ENCODE results near the gene JAGN1.

Gene JAGN1

DNA sequence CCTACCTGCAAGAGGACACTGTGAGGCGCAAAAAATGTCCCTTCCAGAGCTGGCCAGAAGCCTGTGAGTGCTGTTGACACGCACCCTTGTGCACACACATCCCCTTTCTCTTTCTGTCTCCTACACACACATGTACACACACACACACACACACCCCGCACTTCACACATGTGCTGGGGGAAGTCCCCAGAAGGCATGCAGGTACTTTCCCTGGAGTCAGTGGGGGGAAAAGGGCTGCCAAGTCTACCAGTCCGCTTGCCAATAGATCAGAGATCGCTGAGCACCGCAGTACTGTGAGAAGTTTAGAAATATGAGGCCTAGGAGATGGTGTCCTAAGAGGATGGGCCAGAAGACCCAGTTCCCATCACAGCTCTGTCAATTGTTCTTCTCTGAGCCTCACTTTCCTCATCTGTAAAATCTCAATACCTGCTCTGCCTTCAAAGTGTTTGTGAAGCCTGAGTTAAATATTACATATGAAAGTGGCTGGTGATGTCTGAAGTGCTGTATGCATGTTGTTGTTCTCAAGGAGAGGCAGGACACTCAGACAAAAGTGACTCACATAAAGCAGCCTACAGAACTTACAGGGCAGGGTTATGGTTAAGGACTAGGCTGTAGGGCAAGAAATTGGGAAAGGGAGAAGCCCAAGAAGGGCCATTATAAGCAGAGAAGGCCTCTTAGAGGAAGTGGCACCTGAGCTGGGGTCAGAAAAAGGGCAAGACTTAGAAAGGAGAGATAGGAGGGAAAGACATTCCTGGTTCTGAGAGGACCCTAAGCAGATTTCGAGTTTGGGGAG lies 19.0 kb downstream of the JAGN1 start:
- WGBS (ENCODE audit: insufficient coverage, insufficient read length): no CpG with 5 or more reads among the region's 7 CpGs
- Histone ChIP-seq H3K9me3 (ENCODE audit: control insufficient read depth, insufficient read depth, low read length) (no peaks in the 10 kb centered on the region), H3K27ac (ENCODE audit: low read length) (no peak overlapping the region), H3K27me3 (ENCODE audit: control insufficient read depth, insufficient read depth, low read length) (no peaks in the 10 kb centered on the region), H3K4me1 (ENCODE audit: control insufficient read depth, insufficient read depth, low read length) (no peaks in the 10 kb centered on the region), H3K4me3 (ENCODE audit: low read length) (no peak overlapping the region), H3K36me3 (ENCODE audit: control insufficient read depth, insufficient read depth, low read length) (no peaks in the 10 kb centered on the region)
- no peak for DNase-seq (ENCODE audit: low read depth, low spot score)

DNA sequence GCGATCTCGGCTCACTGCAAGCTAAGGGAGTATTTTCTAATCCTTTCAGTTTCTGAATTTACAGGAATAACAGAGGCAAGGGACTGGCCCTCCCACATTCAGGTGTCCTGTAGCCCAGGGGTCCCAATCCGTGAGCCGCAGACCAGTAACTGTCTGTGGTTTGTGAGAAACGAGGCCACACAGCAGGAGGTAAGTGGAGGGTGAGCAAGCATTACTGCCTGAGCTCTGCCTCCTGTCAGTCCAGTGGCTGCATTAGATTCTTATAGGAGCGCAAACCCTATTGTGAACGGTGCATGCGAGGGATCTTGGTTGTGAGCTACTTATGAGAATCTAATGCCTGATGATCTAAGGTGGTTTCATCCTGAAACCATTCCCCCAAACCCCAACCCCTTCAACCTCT lies 21.5 kb downstream of the JAGN1 start:
- Histone ChIP-seq H3K4me1 (ENCODE audit: control insufficient read depth, insufficient read depth, low read length) (peaks cover 7% of the 10 kb centered on the region; the same call in 1 of the 2 replicates), H3K4me3 (ENCODE audit: low read length) (no peak overlapping the region), H3K9me3 (ENCODE audit: control insufficient read depth, insufficient read depth, low read length) (no peaks in the 10 kb centered on the region), H3K27ac (ENCODE audit: low read length) (no peak overlapping the region), H3K27me3 (ENCODE audit: control insufficient read depth, insufficient read depth, low read length) (no peaks in the 10 kb centered on the region), H3K36me3 (ENCODE audit: control insufficient read depth, insufficient read depth, low read length) (no peaks in the 10 kb centered on the region)
- DNase-seq (ENCODE audit: low read depth, low spot score): no peak
- no CpG with 5 or more reads among the region's 8 CpGs for WGBS (ENCODE audit: insufficient coverage, insufficient read length)

DNA sequence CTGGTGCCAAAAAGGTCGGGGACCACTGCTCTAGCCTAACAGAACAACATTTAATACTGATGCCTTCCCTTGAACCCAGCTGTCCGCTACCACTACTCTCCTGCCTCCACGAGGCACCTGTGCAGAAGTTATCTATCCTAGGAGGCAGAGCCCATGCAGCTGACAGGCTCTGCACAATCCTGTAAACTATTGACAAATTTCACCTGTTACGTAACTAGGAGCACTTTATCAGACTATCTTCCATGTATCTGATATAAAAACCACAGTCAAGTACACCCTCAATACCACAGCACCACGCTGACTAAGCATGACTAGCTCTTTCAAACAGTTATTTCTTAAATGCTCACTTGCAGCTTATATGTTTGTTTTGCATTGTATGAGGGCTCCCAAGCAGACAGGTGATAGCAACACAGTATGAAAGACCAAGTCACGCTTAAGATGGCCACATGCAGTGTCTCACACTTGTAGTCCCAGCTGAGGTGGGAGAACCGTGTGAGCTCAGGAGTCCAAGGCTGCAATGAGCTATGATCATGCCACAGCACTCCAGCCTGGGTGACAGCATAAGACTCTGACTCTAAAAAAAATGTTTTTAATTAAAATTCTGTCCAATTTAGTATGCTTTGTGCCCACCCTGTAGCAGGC lies 22.0 kb downstream of the JAGN1 start:
- Histone ChIP-seq H3K4me1 (ENCODE audit: control insufficient read depth, insufficient read depth, low read length) (peaks cover 7% of the 10 kb centered on the region; the same call in 1 of the 2 replicates), H3K4me3 (ENCODE audit: low read length) (no peak overlapping the region), H3K27ac (ENCODE audit: low read length) (no peak overlapping the region), H3K36me3 (ENCODE audit: control insufficient read depth, insufficient read depth, low read length) (no peaks in the 10 kb centered on the region), H3K27me3 (ENCODE audit: control insufficient read depth, insufficient read depth, low read length) (no peaks in the 10 kb centered on the region), H3K9me3 (ENCODE audit: control insufficient read depth, insufficient read depth, low read length) (no peaks in the 10 kb centered on the region)
- no peak for DNase-seq (ENCODE audit: low read depth, low spot score)
- WGBS (ENCODE audit: insufficient coverage, insufficient read length): no CpG with 5 or more reads among the region's 7 CpGs

DNA sequence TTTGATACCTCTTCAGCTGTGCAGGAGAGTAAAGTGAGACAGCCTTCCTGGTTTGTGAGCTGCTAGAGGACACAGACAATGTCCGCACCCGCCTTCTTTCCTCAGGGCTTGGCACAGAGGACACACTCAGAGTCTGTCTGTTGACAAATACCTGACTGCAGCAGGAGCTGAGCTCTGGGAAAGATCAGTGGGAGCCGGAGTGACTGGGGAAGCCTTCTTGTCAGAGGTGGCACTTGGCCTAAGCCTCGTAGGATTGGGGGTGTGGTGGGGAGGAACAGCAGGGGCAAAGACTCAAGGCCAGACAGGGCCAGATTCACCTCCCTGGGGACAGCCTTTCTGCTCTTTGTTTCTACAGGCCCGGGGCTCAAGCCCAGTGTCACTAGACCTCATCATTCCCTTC lies 23.2 kb downstream of the JAGN1 start:
- DNase-seq (ENCODE audit: low read depth, low spot score): no peak
- Histone ChIP-seq H3K27ac (ENCODE audit: low read length) (no peak overlapping the region), H3K4me1 (ENCODE audit: control insufficient read depth, insufficient read depth, low read length) (peaks cover 8% of the 10 kb centered on the region), H3K9me3 (ENCODE audit: control insufficient read depth, insufficient read depth, low read length) (no peaks in the 10 kb centered on the region), H3K27me3 (ENCODE audit: control insufficient read depth, insufficient read depth, low read length) (no peaks in the 10 kb centered on the region), H3K4me3 (ENCODE audit: low read length) (no peak overlapping the region), H3K36me3 (ENCODE audit: control insufficient read depth, insufficient read depth, low read length) (no peaks in the 10 kb centered on the region; the same call in 1 of the 2 replicates)
- WGBS (ENCODE audit: insufficient coverage, insufficient read length): no CpG with 5 or more reads among the region's 5 CpGs

DNA sequence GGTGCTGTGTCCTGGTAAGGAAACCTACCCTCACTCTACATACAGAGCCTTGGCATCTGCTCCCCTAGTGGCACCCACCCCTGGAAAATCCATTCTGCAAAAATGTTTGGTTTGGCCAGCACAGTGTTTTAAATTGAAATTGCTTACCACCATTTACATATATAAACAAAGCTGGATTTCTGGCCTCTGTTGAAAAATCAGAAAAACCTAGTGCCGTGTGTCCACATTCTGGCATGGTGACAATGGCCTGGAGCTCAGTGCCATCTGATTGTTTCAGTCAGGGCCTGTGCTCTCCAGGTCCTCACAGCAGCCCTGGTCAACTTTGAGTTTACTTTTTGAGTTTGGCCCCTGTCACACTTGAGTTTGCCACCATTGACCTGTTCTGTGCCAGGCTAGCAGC lies 23.6 kb downstream of the JAGN1 start:
- Histone ChIP-seq H3K27ac (ENCODE audit: low read length) (no peak overlapping the region), H3K36me3 (ENCODE audit: control insufficient read depth, insufficient read depth, low read length) (no peaks in the 10 kb centered on the region; the same call in 1 of the 2 replicates), H3K9me3 (ENCODE audit: control insufficient read depth, insufficient read depth, low read length) (no peaks in the 10 kb centered on the region), H3K27me3 (ENCODE audit: control insufficient read depth, insufficient read depth, low read length) (no peaks in the 10 kb centered on the region), H3K4me3 (ENCODE audit: low read length) (no peak overlapping the region), H3K4me1 (ENCODE audit: control insufficient read depth, insufficient read depth, low read length) (peaks cover 8% of the 10 kb centered on the region)
- DNase-seq (ENCODE audit: low read depth, low spot score): no peak
- no CpG with 5 or more reads among the region's 1 CpG for WGBS (ENCODE audit: insufficient coverage, insufficient read length)

DNA sequence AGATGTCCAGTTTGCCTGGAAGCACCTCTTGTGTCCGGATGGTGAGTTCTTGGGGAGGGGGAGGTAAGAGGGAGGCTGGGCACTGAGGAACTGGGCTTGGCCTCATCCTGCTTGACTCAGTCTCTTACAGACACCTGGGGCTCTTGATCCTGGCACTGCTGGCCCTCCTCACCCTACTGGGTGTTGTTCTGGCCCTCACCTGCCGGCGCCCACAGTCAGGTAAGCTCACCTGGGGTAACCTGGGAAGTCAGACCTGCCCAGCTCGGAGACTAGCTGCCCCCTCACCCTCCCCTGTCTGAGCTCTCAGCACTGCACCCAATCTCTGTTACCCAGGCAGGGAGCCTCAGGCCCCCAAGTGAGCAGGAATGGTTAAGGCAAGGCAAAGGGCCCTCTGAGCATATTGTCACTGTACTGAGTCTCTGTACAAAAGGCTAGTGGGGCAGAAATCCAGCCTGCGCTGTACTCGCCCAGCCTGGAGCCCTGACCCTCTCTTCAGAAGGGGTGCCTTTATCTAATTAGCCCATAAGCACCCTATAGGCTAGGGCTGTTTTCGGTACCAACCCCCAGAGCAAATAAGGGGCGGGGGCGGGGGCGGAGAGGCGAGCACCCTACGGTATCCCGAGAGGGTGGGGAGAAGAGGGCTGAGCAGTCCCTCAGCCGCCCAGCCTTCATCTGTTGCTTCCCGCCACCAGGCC lies 24.3 kb downstream of the JAGN1 start:
- peaks cover 8% of the 10 kb centered on the region for H3K4me1 ChIP-seq (ENCODE audit: control insufficient read depth, insufficient read depth, low read length)
- no peaks in the 10 kb centered on the region for H3K27me3 ChIP-seq (ENCODE audit: control insufficient read depth, insufficient read depth, low read length)
- H3K36me3 ChIP-seq (ENCODE audit: control insufficient read depth, insufficient read depth, low read length): no peaks in the 10 kb centered on the region; the same call in 1 of the 2 replicates
- no peak overlapping the region for H3K27ac ChIP-seq (ENCODE audit: low read length)
- peak overlapping the region; percentile 75; the same call in 1 of the 2 replicates for H3K4me3 ChIP-seq (ENCODE audit: low read length)
- H3K9me3 ChIP-seq (ENCODE audit: control insufficient read depth, insufficient read depth, low read length): no peaks in the 10 kb centered on the region
- no CpG with 5 or more reads among the region's 15 CpGs for WGBS (ENCODE audit: insufficient coverage, insufficient read length)
- no peak for DNase-seq (ENCODE audit: low read depth, low spot score)

DNA sequence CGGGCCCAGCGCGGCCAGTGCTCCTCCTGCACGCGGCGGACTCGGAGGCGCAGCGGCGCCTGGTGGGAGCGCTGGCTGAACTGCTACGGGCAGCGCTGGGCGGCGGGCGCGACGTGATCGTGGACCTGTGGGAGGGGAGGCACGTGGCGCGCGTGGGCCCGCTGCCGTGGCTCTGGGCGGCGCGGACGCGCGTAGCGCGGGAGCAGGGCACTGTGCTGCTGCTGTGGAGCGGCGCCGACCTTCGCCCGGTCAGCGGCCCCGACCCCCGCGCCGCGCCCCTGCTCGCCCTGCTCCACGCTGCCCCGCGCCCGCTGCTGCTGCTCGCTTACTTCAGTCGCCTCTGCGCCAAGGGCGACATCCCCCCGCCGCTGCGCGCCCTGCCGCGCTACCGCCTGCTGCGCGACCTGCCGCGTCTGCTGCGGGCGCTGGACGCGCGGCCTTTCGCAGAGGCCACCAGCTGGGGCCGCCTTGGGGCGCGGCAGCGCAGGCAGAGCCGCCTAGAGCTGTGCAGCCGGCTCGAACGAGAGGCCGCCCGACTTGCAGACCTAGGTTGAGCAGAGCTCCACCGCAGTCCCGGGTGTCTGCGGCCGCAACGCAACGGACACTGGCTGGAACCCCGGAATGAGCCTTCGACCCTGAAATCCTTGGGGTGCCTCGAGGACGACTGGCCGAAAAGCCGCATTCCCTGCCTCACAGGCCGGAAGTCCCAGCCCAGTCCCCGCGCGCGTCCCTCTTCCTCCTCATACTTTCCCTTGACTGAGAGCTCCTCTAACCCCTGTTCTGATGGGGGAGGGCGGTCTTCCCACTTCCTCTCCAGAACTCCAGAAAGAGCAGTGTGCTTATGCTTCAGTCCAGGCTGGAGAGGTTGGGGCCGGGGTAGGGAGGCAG lies 25.1 kb downstream of the JAGN1 start:
- WGBS (ENCODE audit: insufficient coverage, insufficient read length): no CpG with 5 or more reads among the region's 99 CpGs
- no peaks in the 10 kb centered on the region; the same call in 1 of the 2 replicates for H3K36me3 ChIP-seq (ENCODE audit: control insufficient read depth, insufficient read depth, low read length)
- no peaks in the 10 kb centered on the region for H3K9me3 ChIP-seq (ENCODE audit: control insufficient read depth, insufficient read depth, low read length)
- no peaks in the 10 kb centered on the region for H3K27me3 ChIP-seq (ENCODE audit: control insufficient read depth, insufficient read depth, low read length)
- peaks cover 8% of the 10 kb centered on the region for H3K4me1 ChIP-seq (ENCODE audit: control insufficient read depth, insufficient read depth, low read length)
- peak overlapping the region; percentile 75 for H3K4me3 ChIP-seq (ENCODE audit: low read length)
- no peak for DNase-seq (ENCODE audit: low read depth, low spot score)
- H3K27ac ChIP-seq (ENCODE audit: low read length): no peak overlapping the region

DNA sequence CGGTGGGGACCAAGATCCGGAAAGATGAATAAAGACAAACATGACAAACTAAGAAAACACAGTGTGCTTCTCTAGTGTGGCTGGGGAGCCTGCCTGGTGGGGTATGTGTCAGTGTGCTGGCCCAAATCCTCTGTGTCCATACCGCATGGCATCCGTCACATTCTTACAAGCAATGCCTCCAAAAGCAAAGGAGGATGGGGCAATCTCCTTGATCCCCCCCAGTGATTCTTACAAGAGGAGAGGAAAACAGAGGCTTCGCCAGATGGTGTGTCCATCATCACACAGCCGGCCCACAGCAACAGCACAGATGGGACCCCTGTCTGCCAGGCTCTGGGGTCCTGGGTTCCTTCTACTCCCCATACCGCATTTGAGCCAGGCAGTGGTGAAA lies 25.9 kb downstream of the JAGN1 start:
- no peak overlapping the region for H3K27ac ChIP-seq (ENCODE audit: low read length)

DNA sequence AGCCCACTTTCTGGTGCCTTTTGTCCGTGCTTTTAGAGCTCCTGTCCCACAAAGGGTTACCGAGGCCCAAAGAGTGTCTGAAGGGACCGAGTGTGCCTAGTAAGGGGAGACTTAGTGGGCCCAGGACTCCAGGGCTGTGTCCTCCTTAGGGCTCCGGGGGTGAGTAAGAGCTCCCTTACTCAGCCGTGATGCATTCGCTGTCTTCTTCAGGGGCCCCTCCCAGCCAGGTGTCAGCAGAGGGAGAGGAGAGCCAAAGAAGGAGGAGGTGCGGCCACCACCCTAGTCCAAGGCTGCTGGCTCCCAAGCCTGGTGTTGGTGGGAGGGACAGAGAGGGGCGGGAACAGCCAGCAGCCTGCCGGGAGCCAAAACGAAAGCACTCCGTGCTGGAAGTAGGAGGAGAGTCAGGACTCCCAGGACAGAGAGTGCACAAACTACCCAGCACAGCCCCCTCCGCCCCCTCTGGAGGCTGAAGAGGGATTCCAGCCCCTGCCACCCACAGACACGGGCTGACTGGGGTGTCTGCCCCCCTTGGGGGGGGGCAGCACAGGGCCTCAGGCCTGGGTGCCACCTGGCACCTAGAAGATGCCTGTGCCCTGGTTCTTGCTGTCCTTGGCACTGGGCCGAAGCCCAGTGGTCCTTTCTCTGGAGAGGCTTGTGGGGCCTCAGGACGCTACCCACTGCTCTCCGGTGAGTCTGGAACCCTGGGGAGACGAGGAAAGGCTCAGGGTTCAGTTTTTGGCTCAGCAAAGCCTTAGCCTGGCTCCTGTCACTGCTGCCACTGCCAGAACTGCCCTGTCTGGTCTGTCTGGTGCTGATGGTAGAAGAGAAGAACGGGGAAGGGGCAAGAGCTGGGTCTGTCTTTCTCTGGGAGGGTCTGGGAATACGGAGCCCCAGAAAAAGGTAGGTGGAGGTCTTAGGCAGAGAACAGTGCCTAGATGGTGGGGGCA lies 26.6 kb downstream of the JAGN1 start, which contains the start of gene IL17RC:
Gene IL17RC (plus strand): TSS at position 365 of the 947 bp plus-strand sequence. CDS start 218 bp downstream, at position 583.
- no peaks in the 10 kb centered on the region for H3K27me3 ChIP-seq (ENCODE audit: control insufficient read depth, insufficient read depth, low read length)
- DNase-seq (ENCODE audit: low read depth, low spot score): no peak
- no peak within 1 kb of the TSS for H3K27ac ChIP-seq (ENCODE audit: low read length)
- H3K4me1 ChIP-seq (ENCODE audit: control insufficient read depth, insufficient read depth, low read length): peaks cover 8% of the 10 kb centered on the region
- no peaks in the 10 kb centered on the region; the same call in 1 of the 2 replicates for H3K36me3 ChIP-seq (ENCODE audit: control insufficient read depth, insufficient read depth, low read length)
- no CpG with 5 or more reads among the region's 19 CpGs for WGBS (ENCODE audit: insufficient coverage, insufficient read length)
- no peaks in the 10 kb centered on the region for H3K9me3 ChIP-seq (ENCODE audit: control insufficient read depth, insufficient read depth, low read length)
- H3K4me3 ChIP-seq (ENCODE audit: low read length): peak within 1 kb of the TSS; percentile 75; the same call in 1 of the 2 replicates

More for the DNA sequence above, 25.9 kb downstream of the JAGN1 start:
- no peaks in the 10 kb centered on the region for H3K27me3 ChIP-seq (ENCODE audit: control insufficient read depth, insufficient read depth, low read length)
- peaks cover 8% of the 10 kb centered on the region for H3K4me1 ChIP-seq (ENCODE audit: control insufficient read depth, insufficient read depth, low read length)
- H3K9me3 ChIP-seq (ENCODE audit: control insufficient read depth, insufficient read depth, low read length): no peaks in the 10 kb centered on the region
- no peak for DNase-seq (ENCODE audit: low read depth, low spot score)
- WGBS (ENCODE audit: insufficient coverage, insufficient read length): no CpG with 5 or more reads among the region's 7 CpGs
- H3K36me3 ChIP-seq (ENCODE audit: control insufficient read depth, insufficient read depth, low read length): no peaks in the 10 kb centered on the region; the same call in 1 of the 2 replicates
- H3K4me3 ChIP-seq (ENCODE audit: low read length): no peak overlapping the region

Measured in iPS DF 6.9 (cell line).